ENCODE measurements around the gene RCAN2.

Gene RCAN2

DNA sequence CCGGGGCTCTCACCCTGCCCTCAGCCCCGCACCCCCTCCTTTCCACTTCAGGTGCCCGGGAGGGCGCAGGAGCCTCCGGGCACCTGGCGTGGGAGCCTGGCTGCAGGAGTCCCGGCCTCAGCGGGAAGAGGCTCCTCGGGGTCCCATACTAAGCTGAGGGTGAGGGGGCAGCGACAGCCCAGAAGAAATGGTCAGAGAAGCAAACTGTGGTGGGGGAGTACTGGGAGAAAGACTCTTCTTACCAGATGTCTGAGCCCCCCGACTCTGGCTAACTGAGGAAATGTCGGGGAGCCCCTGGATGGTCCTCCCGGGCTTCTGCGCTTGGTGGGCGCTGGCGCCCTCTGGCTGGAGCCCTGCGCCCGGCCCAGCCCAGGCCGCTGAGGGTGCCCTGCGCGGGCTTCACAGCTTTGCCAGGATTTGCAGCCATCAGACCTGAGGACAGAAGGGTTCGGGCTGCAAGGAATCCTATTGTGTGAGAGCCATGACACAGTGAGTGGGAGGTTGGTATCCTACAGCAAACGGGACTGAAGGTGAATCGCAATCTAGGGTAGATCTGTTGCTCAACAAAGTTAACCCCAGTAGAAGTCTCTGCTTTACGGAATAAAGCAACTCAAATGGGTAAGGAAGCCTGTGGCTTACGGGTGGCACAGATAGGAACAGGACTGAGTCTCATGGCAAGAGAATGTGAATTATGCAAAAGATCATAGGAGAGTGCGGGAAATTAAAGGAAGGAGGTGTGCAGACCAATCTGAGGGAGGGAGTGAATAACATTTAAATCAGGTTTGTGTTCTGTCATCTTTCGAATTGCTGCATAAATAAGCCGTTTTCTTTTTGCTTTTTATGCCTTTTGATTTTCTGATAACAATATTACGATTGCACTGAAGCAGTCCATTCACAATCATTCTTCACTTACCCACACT lies 639 bp upstream of the RCAN2 start:
- peak; percentile 72 for DNase-seq (ENCODE audit: low spot score)

- no peak for DNase-seq (ENCODE audit: low spot score)
Measured at GRCh38 chr6:46490425-46491200, 636 bp downstream of the RCAN2 start.

DNA sequence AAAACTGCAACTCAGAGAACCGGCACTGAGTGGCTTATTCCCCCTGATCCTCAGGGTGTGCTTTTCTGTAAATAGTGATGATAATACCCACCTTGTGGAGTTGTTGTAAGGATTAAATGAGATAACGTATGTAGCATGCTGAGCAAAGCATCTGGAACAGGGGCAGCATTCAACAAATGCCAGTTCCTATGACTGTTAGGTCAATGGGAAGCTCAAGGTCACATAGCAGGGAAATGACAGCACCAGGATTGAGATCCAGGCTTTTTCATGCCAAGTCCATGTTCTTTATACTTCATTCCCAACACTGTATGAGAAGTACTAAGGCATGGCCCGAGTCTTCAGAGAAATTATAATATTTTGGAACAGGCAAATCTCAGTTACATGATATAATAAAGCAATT lies 5.1 kb downstream of the RCAN2 start:
- DNase-seq (ENCODE audit: low spot score): no peak

- DNase-seq (ENCODE audit: low spot score): no peak
Measured at GRCh38 chr6:46484081-46484820, 7.0 kb downstream of the RCAN2 start.

DNA sequence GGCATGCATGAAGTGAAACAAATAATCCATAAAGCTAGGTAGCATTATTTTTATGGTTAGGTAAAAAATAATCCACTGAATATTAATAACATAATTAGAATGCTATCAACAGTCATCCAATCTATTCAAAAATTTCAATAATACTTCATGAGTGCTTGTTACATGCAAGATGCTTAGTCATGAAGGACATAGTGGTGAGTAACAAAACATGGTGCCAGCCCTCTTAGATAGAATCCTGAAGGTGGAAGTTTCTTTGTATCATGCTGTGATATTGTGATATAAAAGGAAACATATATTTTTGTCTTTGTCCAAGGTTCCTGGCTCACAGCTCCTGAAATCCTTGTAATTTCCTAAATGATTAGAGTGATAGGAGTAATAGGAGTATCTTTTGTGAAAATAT lies 14.9 kb downstream of the RCAN2 start:
- no peak for DNase-seq (ENCODE audit: low spot score)

- no peak for DNase-seq (ENCODE audit: low spot score)
Measured at GRCh38 chr6:46473881-46474280, 17.4 kb downstream of the RCAN2 start.

- no peak for DNase-seq (ENCODE audit: low spot score)
Measured at GRCh38 chr6:46472243-46472642, 19.0 kb downstream of the RCAN2 start.

DNA sequence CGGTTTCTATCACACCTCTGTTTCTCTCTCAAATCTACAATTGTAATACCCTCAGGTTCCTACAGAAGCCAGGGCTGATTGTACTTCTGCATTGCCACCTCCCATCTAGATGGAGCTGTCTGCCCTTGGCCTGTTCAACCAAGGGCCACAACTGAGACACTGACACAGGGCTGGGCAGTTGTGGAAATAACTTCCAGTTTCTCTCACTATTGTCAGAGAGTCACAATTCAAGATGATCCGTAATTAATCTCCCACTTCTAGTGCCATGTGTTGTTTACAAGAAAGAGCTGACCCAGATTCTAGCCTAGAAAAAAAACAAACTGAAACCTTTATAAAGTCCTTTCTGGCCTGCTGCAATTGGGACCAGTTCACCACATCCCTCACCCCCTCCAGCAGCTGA lies 22.2 kb downstream of the RCAN2 start:
- DNase-seq (ENCODE audit: low spot score): no peak

GRCh38 chr6:46468403-46469010 lies 22.7 kb downstream of the RCAN2 start:
- DNase-seq (ENCODE audit: low spot score): no peak

GRCh38 chr6:46466570-46466969 lies 24.7 kb downstream of the RCAN2 start:
- no peak for DNase-seq (ENCODE audit: low spot score)

DNA sequence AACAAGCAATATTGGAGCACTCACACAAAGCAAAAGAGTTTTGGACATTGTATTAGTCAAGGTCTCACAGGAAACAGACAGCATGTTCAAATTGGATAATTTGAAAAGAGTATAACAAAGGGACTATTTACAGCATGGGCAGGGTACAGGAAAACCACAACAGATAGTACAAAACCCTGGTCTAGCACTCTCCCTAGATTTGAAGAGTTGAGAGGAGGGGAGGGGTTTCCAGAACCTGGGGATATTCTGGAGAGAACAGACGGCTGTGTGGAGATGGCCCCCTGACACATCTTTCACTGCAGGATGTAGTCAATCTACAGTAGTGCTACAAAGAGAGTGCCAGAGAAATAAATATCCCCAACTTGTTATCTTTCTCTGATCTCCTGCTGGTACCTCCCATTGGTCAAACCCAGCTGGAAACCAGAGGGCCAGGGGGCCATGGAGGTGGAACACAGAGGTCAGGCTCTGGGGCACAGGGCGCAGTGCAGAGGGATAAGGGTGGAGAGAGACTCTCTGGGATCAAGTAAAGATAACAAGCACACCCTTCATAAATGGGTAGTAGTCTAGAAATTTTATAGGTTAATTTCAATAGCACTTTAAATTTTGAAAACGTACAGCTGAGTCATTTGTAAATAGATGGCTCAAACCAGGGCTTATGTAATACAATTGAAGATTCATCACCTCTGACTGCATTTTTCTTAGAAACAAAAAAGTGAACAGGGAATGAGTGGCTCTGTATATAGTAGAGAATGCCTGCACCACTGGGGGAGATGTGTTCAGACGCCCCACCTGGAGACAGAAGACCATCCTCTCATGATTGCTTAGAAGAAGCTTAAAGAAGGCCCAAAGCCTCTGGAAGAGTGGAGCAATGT lies 25.7 kb downstream of the RCAN2 start:
- DNase-seq (ENCODE audit: low spot score): peak; percentile 4

- no peak for DNase-seq (ENCODE audit: low spot score)
Measured at GRCh38 chr6:46456297-46456696, 35.0 kb downstream of the RCAN2 start.

DNA sequence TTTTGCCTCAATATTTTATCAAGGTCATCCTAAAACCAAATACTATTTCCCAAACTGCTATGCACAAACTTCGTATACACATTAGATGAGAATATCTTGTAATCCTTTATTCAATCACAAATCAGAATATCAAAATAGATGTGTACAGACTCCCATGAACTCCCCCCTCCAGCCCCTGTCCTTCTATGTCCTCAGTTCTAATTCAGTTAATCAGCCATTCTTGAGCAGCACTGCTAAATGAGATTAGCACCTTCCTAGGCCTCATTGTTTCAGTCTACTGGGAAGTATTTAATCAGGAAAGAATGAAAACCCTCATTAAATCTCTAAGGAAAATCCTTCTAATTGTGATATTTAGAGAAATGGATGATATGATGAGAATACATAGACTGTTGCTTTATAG lies 36.6 kb downstream of the RCAN2 start:
- no peak for DNase-seq (ENCODE audit: low spot score)

GRCh38 chr6:46453741-46454316 lies 37.4 kb downstream of the RCAN2 start:
- DNase-seq (ENCODE audit: low spot score): no peak

- no peak for DNase-seq (ENCODE audit: low spot score)
Measured at GRCh38 chr6:46453216-46453615, 38.0 kb downstream of the RCAN2 start.

GRCh38 chr6:46452312-46452917 lies 38.8 kb downstream of the RCAN2 start:
- no peak for DNase-seq (ENCODE audit: low spot score)

DNA sequence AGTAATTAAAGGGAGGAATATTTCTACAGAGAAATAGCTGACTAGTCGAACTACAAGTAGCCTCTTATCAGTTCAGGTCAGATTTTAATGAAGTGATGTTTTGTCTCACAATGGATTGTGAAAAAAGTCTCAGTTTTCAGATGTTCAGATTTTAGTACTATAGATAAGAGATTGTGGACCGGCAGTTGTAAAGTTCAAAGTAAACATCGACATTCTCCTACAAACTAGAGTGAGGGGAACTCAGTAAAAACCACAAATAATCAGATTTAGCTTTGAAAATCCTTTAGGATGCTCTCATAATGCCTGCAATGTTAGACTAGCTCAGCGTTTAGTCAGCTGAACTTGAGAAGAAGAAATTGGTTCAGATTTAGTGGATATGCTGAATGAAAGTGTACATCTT lies 39.9 kb downstream of the RCAN2 start:
- no peak for DNase-seq (ENCODE audit: low spot score)

DNA sequence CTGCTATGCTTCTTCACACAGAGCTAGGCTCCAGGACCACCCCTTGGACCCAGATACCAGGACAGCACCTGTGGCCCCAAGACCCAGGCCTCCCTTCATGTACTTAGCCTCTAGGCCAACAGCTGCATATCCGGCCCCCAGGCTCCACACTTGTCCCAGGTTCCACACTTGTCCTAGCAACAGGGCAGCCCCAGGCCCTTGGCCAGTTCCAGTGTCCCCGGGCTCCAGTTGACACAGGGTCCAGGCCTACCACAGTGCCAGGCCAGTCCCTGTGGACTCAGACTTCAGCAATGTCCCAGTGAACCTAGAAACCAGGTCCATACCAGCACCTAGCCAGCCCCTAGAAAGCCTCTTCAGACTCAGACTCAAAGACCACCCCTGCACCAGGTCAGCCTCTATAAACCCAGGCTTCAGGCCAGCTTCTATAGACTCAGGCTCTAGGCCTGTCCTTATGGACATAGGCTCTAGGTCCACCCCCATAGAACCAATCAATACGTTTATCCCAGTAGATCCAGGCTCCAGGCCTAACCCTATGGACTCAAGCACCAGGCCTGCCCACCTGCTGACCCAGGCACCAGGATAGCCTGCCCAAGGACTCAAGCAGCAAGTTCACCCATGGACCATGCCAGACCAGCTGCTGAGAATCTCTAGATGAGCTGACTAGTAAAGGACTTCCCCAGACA lies 46.3 kb downstream of the RCAN2 start:
- DNase-seq (ENCODE audit: low spot score): no peak

GRCh38 chr6:46443623-46444022 lies 47.6 kb downstream of the RCAN2 start:
- no peak for DNase-seq (ENCODE audit: low spot score)

DNA sequence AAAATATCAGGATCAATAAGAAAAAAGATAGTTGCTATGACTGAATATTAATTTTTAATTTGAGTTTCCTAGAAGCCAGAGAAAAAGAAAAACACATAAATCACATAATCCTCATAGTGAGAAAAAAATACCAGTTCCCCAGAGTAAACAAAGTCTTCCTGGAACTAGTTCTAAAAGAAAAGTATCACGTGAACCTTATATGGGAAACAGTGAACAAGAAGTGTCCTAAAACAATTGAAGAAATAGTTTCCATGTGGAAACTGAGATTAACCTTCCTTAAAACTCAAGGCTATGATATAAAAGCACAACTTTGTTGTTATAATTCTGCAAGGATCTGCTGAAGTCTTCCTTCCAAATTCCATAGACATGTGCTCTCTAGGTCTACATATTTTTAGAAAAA lies 50.6 kb downstream of the RCAN2 start:
- DNase-seq (ENCODE audit: low spot score): no peak
